Lung (tissue), 12 donors: ENCODE data around the gene GMEB2. TPM values are rescaled to one million over a fixed set of nuclear protein-coding genes. Genes with fewer than 3 reads are reported as not detected.

Experiments used
- ATAC-seq: fragments of 200-7000 bp; cut with Tn5 transposase; one replicate; pipeline ENCODE4 v1.9.1; 2020; ENCODE audit warnings: moderate number of reproducible peaks; ENCODE audit not compliant: insufficient read depth, low FRiP score
- DNase-seq, 3 donors: peaks; one replicate each; pipeline ENCODE4 v3.0.0-alpha.2; 2013 to 2017
- H3K27ac ChIP-seq, 2 donors: one replicate each; pipeline ENCODE4 v1.5.1; 2013; ENCODE audit warnings: mild to moderate bottlenecking in 2 of 2, moderate library complexity in 2 of 2, control low read depth in 1 of 2, inconsistent platforms in 1 of 2, low read depth in 1 of 2, low read length in 1 of 2
- H3K27me3 ChIP-seq, 3 donors: one replicate each; pipeline ENCODE4 v1.5.1; 2013; ENCODE audit warnings: low read length in 2 of 3; ENCODE audit not compliant: control insufficient read depth in 3 of 3, insufficient read depth in 3 of 3
- H3K36me3 ChIP-seq, 4 donors: one replicate each; pipeline ENCODE4 v1.5.1; 2013; ENCODE audit warnings: low read length in 4 of 4, mild to moderate bottlenecking in 1 of 4, moderate library complexity in 1 of 4; ENCODE audit not compliant: control insufficient read depth in 4 of 4, insufficient read depth in 4 of 4
- H3K4me1 ChIP-seq, 5 donors: one replicate each; pipeline ENCODE4 v1.5.1; 2013; ENCODE audit warnings: low read length in 5 of 5, mild to moderate bottlenecking in 2 of 5, moderate library complexity in 1 of 5; ENCODE audit not compliant: control insufficient read depth in 5 of 5, insufficient read depth in 5 of 5
- H3K4me3 ChIP-seq: one replicate; pipeline ENCODE4 v1.5.1; 2013; ENCODE audit warnings: mild to moderate bottlenecking, control low read depth, moderate library complexity
- H3K9ac ChIP-seq, 2 donors: one replicate each; pipeline ENCODE4 v1.5.1; 2013; ENCODE audit warnings: low read length in 2 of 2, control low read depth in 1 of 2; ENCODE audit not compliant: insufficient read depth in 1 of 2
- H3K9me3 ChIP-seq, 4 donors: one replicate each; pipeline ENCODE4 v1.5.1; 2013; ENCODE audit warnings: low read length in 3 of 4, mild to moderate bottlenecking in 1 of 4, moderate library complexity in 1 of 4; ENCODE audit not compliant: control insufficient read depth in 4 of 4, insufficient read depth in 3 of 4
- CTCF ChIP-seq: IDR thresholded peaks from 2 replicates; pipeline ENCODE4 v1.5.1; 2012; ENCODE audit warnings: mild to moderate bottlenecking; ENCODE audit errors: control extremely low read depth, extremely low read depth
- WGBS, 2 donors: extraction: QIAGEN DNeasy Blood & Tissue Kit; methylation state at CpG; one replicate each; pipeline ENCODE4 v1.1.7; 2013; 5-methylcytosine and 5-hydroxymethylcytosine counted together
- polyA plus RNA-seq, 2 donors: library from polyadenylated mRNA; stranded (reverse); fragments of 200-250 nt; gene quantifications; one replicate each; pipeline ENCODE4 v1.2.1, GENCODE V29; 2013
- total RNA-seq, 2 donors: library from RNA; depleted of rRNA in 1 of 2; stranded (reverse); fragments of >200 nt in 1 of 2; gene quantifications; one replicate each; pipeline ENCODE4 v1.2.1, GENCODE V29; 2014 to 2021
- donor health status: control.
- donor health status: control.
- donor health status: Bipolar disorder and iron deficiency.
- donor health status: healthy.
- donor health status: DM: yes; HTN: yes; CAD: no.

GMEB2 gene
- total and polyA plus RNA-seq, 4 donors: 7.6 to 12.9 (median 10.3) TPM

GRCh38 chr20:63570281-63571086 lies 56.4 kb downstream of the GMEB2 start:
- Histone ChIP-seq H3K9me3 (peaks cover 0 to 3% (median 0%) of the 10 kb centered on the region in 4 donors), H3K36me3 (peaks cover 0 to 32% (median 0%) of the 10 kb centered on the region in 4 donors), H3K4me1 (peaks cover 0 to 17% (median 0%) of the 10 kb centered on the region in 5 donors), H3K27me3 (no peaks in the 10 kb centered on the region), H3K4me3 (no peak overlapping the region), H3K9ac (no peak overlapping the region), H3K27ac (no peak overlapping the region)
- DNase-seq (no peak), ATAC-seq (no peak)
- 91 to 94% methylated on average over 28 of the region's 28 CpGs for WGBS, 2 donors
- TF ChIP-seq CTCF: no peak

GRCh38 chr20:63568986-63569949 lies 57.6 kb downstream of the GMEB2 start:
- Histone ChIP-seq H3K36me3 (peaks cover 0 to 43% (median 0%) of the 10 kb centered on the region in 4 donors), H3K9me3 (peaks cover 0 to 5% (median 0%) of the 10 kb centered on the region in 4 donors), H3K4me3 (no peak overlapping the region), H3K4me1 (peaks cover 0 to 12% (median 0%) of the 10 kb centered on the region in 5 donors), H3K9ac (no peak overlapping the region), H3K27me3 (no peaks in the 10 kb centered on the region), H3K27ac (no peak overlapping the region)
- no peak for TF ChIP-seq CTCF
- ATAC-seq (no peak), DNase-seq (no peak)
- 90% methylated on average over 46 of the region's 46 CpGs for WGBS, 2 donors

GRCh38 chr20:63568170-63568981 lies 58.5 kb downstream of the GMEB2 start:
- no peak for TF ChIP-seq CTCF
- no peaks in the 10 kb centered on the region for H3K27me3 ChIP-seq
- DNase-seq (no peak), ATAC-seq (no peak)
- 51 to 72% methylated on average over 41 to 43 of the region's 43 CpGs for WGBS, 2 donors
- peaks cover 0 to 8% (median 0%) of the 10 kb centered on the region in 4 donors for H3K9me3 ChIP-seq
- H3K36me3 ChIP-seq: peaks cover 0 to 52% (median 0%) of the 10 kb centered on the region in 4 donors
- peak overlapping the region in 1 of 2 donors; percentile 46 for H3K27ac ChIP-seq
- peaks cover 0 to 12% (median 0%) of the 10 kb centered on the region in 5 donors for H3K4me1 ChIP-seq
- H3K4me3 ChIP-seq: no peak overlapping the region
- H3K9ac ChIP-seq: no peak overlapping the region
